Hepatic stellate cell (primary cell): ENCODE measurements around the gene RTBDN.
"Not testable (repeated sequence)": the region's sequence is repeated elsewhere in the genome, so short reads cannot be mapped to it uniquely, and the experiment has no call there.

Source experiments
- DNase-seq: peaks from one replicate; pipeline ENCODE4 v3.0.0; 2011; ENCODE audit warnings: low spot score

The RTBDN gene

GRCh38 chr19:12817810-12818209, 16.6 kb downstream of the RTBDN start:
- not testable (repeated sequence) for DNase-seq

DNA sequence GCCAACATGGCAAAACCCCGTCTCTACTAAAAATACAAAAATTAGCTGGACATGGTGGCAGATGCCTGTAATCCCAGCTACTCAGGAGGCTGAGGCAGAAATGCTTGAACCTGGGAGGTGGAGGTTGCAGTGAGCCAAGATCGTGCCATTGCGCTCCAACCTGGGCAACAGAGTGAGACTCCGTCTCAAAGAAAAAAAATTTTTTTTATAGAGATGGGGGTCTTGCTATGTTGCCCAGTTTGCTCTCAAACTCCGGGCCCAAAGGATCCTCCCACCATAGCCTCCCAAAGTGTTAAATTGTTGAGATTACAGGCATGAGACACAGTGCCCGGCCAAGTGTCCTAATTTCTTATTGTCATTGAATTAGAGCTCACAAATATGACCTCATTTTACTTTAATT, 17.2 kb downstream of the RTBDN start:
- not testable (repeated sequence) for DNase-seq

GRCh38 chr19:12815088-12815487, 19.3 kb downstream of the RTBDN start:
- no peak for DNase-seq

DNA sequence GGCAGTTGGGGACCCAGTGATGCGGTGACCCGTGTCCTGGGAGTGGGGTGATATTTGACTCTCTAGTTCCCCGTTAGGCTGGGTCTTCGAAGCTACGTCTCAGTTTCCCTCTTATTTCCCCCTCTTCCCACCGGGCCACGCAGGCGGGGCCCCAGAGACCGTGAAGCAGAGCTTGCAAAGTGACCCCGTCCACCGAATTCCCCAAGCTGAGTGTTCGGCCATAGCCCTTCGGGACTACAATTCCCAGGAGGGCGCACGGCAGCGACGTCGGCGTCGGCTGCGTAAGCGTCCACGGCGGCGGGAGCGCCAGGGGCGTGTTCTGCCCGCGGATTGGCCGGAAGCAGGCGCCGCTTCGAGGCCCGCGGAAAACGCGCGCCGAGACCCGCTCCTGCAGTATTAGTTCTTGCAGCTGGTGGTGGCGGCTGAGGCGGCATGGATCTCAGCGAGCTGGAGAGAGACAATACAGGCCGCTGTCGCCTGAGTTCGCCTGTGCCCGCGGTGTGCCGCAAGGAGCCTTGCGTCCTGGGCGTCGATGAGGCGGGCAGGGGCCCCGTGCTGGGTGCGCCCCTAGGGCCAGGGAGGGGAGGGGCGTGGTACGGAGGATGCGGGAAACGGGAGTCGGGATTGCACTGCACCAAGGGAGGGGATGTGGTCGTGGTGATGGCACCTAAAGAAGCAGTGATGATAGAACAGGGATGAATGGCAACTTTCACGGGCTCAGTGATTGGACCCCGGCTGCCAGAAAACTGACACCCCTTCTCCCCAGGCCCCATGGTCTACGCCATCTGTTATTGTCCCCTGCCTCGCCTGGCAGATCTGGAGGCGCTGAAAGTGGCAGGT, 27.9 kb downstream of the RTBDN start, which contains the start of gene RNASEH2A:
Gene RNASEH2A, plus strand, starts transcription at position 343 of the 840 bp plus-strand sequence. Its CDS starts 90 bp downstream, at position 433.
- peak; percentile 95 for DNase-seq

DNA sequence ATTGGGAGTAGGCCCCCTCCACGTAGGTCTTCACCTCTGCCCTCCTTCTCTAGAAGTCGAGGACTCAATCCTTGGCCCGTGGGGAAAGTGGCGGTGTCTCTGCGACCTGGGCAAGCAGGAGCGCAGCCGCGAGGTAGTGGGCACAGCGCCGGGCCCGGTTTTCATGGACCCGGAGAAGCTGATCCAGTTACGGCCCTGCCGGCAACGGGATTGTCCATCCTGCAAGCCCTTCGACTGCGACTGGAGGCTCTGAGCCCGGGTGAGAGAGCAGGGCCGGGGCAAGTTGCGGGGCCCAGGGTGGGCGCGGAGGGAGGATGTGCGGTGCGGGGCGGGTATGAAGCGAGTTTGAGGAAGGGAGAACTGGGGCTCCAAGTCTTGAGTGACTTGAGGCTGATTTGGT, 30.3 kb downstream of the RTBDN start:
- no peak for DNase-seq

- peak; percentile 49 for DNase-seq
Measured at GRCh38 chr19:12802267-12803106, 31.9 kb downstream of the RTBDN start.

DNA sequence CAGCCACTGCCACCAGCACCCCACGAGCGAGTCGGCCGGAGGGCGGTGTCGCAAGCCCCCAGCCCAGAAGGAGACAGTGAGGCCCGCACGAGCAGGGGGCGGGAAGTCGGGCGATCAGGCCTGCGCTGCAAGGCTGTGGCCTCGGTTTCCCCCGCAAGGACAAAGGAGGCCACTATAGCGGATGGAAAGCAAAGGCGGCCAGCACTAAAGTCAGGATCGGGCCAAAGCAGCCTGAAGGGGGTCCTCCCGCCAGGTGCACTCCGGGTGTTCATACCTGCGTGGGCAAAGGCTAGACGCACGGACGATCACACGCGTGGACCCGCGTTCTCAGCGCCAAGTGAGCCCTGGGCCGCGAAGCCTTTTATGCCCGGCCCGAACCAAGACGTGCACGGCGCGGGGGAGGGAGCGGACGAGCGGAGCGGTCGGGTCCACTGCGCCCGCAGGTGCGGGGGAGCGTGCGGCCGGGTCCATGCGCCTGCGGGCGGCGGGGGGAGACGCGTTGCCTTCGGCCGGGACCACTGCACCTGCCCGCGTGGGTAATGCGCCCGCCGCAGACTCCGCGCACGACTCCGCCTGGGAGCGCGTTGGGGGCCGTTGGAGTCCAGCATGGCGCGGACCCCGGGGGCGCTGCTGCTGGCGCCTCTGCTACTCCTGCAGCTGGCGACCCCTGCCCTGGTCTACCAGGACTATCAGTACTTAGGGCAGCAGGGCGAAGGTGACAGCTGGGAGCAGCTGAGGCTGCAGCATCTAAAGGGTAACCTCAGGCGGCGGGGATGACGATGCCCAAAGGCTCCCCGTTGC, 32.7 kb downstream of the RTBDN start, which contains the start of the genes PRDX2 and THSD8:
Gene PRDX2, minus strand, starts transcription at position 335 of the 801 bp plus-strand sequence. CDS start 539 bp downstream, outside the sequence.
Gene THSD8, plus strand, starts transcription at position 604 of the 801 bp plus-strand sequence. Its CDS starts 3 bp downstream, at position 607.
- DNase-seq, result peak; percentile 73

DNA sequence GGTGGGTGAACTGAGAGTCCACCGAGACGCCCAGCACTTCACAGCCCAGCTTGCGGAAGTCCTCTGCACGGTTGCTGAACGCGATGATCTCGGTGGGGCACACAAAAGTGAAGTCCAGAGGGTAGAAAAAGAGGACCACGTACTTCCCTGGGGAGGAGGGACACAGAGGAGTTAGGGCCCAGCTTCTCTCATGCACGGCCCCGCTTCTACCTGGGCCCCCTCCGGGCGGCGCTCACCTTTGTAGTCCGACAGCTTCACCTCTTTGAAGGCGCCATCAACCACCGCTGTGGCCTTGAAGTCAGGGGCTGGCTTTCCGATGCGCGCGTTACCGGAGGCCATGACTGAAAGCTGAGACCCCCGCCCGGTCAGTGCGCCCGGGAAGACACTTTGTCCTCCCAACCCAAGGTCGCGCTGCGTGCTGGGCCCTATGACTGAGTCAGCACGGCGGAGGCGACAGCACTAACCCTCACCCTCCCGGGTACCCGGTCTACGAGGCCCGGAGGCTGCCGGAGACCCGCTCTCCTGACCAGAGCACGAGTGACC, 33.4 kb downstream of the RTBDN start:
- no peak for DNase-seq

DNA sequence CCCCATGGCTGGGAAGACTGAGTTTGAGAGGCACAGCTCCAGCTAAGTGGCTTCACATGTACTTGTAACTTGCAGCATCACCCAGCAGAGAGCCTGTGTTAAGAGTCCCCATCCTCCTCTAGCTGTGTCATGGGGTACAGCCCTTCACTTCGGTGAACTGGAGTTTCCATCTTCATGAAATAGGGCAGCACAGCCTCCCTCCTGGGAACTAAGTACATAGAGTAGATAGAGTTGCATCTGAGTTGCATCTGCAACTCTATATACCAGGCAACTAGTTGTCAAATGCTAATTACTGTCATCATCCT, 34.0 kb downstream of the RTBDN start:
- DNase-seq, result no peak

- DNase-seq, result no peak
Measured at GRCh38 chr19:12799742-12800465, 34.5 kb downstream of the RTBDN start.

DNA sequence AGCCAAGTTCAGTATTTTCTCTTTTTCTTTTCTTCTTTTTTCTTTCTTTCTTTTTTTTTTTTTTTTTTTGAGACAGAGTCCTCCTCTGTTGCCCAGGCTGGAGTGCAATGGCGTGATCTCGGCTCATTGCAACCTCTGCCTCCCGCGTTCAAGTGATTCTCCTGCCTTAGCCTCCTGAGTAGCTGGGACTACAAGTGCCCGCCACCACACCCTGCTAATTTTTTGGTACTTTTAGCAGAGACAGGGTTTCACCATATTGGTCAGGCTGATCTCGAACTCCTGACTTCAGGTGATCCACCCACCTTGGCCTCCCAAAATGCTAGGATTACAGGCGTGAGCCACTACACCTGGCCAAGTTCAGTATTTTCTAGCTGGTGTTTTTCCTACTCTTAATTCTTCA, 36.8 kb downstream of the RTBDN start:
- DNase-seq, result not testable (repeated sequence)

GRCh38 chr19:12797141-12797587, 37.2 kb downstream of the RTBDN start:
- no peak for DNase-seq

DNA sequence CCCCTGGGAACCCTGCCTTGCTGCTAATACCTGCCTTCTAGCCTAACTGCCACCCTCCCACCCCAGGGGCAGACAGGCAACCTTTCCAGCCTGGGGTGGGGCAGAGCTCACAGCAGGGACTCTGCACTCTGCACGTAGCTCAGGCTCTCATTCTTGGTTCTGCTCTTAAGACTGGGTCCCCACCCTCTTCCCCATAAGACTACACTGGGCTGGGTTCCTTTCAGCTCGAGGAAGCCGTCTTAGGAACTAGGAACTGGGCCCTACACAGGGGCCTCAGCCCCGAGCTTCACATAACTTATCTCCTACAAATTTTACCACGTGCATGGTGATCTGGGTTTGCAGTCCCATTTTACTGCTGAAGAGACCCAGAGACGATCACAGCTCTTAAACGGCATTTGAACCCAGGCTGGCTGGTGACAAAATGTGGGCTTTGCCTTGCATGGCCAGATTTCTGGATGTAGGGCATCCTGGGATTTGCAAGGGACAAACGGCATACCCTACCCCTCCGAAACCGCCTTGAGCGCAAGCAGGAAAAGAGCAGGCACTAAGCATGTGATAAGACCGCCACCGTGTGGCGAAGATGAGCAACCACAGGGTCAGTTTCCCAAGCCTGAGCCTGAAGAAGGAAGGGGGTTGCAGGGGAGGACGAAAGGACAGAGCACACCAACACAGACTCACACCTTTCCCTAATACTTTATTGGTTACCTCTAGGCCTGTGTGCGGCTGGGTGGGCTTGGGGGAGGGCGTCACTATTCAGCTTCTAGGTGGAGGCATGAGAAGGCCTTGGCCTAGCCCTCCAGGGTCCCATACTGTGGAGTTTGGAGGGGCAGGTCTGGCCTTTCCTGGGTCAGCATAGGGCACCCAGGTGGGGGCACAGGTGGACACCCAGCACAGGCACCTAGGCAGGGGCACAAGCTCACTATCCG, 38.0 kb downstream of the RTBDN start:
- DNase-seq, result peak; percentile 77

- DNase-seq, result no peak
Measured at GRCh38 chr19:12794971-12795381, 39.4 kb downstream of the RTBDN start.

DNA sequence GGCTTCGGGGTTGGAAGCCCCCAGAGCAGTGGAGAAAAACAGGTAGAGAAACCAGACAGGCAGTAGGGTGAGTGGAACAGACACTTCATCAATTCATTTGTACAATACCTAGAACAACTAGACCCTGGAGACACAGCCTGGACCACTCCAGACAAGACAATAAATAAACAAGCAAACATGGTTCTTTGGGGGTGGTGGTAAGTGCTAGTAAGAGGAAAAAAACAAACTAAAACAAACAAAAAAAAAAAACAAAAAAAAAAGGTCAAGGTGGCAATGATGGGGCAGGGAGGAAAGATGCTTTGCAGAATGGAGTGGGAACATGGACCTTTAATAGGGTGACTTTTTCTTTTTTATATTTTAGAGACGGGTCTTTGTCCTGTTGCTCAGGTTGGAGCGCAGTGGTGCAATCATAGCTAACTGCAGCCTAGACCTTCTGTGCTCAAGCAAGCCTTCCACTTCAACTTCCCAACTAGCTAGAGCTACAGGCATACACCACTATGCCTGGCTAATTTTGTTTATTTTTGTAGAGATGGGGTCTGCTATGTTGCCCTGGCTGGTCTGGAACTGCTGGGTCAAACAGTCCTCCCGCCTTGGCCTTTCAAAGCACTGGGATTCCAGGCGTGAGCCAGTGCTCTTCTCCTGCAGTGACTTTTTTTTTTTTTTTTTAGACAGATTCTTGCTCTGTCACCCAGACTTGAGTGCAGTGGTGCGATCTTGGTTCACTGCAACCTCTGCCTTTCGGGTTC, 40.0 kb downstream of the RTBDN start:
- no peak for DNase-seq

DNA sequence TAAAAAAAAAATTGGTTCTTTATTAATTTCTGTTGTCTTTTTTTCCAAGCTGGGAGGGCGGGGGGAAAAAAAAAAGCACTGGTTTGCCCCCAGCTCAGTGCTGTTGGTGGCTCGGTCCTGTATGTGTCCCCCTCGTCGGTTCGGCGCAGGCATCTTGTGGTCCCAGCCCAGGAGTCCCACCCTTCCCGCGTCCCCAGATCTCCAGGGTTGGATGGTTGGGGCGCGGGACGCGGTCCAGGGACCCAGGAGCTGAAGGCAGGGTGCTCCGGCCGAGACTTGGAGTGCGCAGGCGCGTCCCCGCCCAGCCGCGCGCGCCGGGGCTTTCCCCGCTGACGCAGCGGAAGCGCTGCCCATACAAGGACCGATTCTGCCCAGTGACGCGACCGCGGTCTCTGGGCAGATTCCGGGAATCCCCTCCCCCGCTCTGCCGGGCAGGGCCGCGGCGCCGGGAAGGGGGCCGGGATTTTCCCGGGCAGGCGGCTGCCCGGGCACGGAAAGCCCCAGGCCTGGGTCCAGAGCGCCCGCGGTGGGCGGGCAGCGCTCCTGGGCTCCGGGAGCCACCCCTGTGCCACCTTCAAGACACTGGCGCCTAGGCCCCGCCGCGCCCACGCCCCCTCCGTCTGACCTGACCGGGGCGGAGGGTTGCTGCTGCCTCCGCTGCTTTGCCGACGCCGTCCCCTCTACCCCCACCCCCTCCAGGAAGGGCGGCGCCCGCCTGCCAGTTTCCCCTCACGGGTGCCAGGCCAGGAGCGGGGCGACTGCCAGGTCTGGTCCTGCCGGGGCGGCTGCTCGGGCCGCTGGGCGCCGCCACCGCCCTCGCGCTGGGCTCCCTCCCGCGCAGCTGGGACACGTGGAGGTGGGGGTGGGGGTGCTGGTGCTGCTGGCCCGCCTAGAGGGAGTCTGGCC, 40.8 kb downstream of the RTBDN start:
- peak; percentile 97 for DNase-seq

- no peak for DNase-seq
Measured at GRCh38 chr19:12792853-12793289, 41.5 kb downstream of the RTBDN start.
